ENCODE results near the gene FCGBP.

The FCGBP gene

DNA sequence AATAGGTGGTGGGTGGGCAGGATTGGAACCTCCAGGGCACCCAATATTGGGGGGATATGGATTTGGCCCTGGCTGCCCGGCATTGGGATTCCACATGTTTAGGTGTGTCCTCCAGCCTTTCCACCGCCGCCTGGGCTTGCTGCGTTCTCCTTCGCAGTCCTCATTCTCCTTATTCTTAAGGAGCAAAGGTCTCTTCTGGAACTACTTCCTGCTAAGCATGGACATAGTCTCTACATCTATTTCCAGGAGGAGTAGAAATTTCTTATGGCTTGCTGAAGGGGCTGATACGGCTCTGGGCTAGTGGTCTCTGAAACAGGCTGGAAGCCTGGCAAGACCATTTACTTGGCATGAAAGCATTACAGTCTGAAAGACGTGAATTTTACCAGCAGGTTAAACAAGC lies 9.2 kb upstream of the FCGBP start:
- DNase-seq: no peak

DNA sequence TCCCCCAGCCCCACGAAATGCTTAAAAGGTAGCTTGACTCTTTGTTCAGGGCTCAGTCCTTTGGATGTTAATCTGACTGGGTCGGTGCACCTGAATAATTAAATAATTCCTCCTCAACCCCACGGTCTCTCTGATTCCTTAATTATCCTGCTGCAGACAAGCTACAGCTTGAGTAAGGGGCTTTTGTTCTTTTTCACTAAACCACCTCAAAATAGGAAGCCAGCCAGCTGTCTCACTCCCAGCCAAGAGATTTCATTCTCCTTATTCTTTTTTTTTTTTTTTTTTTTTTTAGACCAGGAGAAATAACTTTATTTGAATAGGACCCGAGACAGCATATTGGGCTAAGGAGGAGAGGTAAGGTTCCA lies 7.9 kb upstream of the FCGBP start:
- no peak for DNase-seq

DNA sequence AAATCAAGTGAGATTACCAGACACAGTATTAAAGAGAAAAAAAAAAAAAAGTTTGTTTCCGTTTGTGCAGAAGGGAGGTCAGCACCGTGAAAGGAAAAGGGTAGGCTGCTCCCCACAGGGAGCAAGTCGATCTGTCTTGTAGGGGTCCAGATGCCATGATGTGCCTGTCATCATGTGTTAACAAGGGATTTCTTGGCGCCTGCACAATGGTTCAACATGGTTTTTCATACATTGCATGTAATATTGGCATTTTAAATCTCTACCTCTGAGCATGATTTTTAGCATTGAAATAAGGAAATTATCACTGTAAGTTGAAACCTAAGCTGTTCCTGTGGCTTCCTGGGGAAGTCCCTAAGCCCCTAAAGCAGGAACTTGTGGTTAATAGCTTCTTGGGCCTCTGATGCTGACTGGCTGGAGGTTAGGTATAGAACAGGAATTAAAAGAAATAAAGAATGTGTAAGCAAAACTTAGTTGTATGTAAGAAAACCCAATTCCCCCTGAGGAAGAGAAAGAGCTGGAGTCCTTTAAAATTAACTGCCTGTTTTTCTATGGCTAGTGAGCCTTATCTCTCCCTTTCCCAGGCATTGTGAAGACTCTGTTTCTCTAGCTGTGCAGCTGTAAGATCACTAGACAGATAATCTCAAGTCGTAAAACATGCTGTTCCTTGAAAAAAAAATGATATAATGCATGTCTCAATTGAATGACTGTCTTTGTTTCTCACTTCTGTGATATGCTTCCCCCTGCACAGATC lies 7.4 kb upstream of the FCGBP start:
- no peak for DNase-seq

DNA sequence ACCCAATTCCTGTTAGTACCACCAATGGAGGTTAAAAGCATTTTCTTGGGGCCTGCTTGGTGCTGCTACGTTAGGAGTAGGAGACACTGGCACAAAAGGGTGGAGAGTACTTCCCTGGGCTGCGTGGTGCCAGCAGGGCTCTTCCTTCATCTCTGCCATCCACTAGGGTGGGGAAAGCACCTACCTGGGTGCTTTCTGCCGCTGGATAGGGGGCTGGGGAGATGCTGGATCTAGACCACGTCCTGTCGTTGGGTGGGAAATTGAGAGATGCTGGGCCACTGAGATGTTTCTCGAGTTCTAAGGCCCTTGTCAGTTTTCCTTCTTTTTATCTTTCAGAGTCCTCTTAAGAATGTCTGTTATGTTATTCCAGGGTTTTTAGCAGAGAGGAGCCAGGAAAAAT lies 6.7 kb upstream of the FCGBP start:
- DNase-seq: no peak

DNA sequence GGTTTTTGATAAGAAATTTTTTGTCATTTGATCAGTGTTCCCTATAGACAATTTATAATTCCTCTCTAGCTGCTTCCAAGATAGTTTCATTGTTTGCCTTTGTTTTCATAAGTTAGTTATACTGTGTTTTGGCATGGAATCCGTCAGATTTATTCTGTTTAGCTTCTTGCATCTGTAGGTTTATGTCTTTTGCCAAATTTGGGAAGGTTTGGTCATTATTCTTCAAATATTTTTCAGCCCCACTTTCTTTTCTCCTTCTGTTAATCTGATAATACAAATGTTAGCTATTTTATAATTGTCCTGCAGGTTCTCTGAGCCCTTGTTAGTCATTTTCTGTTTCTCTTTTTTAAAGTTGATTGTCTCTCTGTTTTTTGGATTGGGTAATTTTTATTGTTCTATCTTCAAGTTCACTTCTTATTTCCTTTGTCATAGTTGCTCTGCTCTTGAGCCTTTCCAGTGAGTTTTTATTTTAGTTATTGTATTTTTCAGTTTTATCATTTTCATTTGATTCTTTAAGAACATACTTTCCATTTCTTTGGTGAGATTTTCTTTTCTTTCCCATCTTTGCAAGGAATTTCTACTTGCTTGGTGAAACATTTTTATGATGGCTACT lies 5.9 kb upstream of the FCGBP start:
- DNase-seq: no peak

DNA sequence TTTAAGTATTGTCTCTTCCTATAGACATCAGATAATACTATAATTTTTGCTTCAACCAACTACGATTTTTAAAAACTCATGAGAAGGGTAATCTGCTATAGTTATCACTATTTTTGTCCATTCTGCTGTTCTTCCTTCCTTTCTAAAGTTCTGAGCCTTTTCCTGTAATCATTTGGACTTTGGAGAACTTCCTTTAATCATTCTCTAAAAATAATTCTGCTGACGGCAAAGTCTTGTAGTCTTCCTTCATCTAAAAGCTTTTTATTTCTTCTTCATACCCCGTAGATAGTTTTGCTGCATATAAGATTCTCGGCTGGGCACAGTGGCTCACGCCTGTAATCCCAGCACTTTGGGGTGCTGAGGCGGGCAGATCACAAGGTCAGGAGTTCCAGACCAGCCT lies 5.1 kb upstream of the FCGBP start:
- no peak for DNase-seq

DNA sequence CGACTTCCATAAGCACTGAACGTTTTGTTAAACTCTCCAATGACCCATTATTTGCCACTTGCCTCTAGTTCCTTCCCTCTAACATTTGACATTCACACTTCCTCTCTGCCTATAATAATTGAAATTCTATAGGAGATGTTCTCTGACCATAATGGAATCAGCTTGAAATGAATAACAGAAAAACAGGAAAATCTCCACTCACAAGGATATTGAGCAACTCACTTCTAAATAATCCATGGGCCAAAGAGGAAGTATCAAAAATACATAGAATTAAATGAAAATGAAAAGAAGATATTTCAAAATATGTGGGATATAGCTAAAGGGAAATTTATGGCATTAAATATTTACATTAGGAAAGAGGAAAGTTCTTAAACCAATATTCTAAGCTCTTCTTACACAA lies 3.4 kb upstream of the FCGBP start:
- DNase-seq: no peak

DNA sequence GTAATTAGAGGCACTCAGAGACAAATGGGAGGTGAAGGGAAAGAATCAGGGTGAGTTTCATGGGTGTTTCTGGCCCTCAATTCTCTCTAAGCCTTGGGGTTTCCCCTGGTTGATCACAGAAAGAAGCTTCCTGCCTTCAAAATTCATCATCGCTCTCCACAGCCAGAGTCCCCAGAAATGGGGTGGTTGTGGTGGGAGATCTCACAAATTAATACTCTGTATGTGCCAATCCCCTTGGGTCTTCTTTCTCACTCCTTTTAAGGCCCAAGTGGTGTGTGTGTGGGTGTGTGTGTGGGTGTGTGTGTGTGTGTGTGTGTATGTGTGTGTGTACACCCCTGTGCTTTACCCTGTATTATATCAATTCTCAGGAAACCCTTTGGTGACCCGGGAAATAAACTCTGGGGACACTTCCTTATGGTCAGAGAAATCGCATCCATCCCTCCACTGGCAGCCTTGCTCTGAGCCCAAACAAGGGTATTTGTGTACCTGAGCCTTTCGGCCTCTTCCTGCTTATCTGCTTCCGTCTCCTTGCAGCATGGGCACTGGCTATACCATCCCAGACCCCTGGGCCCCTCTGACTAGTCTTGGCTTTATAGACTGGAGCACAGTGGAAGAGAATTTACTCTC lies 2.8 kb upstream of the FCGBP start:
- no peak for DNase-seq

DNA sequence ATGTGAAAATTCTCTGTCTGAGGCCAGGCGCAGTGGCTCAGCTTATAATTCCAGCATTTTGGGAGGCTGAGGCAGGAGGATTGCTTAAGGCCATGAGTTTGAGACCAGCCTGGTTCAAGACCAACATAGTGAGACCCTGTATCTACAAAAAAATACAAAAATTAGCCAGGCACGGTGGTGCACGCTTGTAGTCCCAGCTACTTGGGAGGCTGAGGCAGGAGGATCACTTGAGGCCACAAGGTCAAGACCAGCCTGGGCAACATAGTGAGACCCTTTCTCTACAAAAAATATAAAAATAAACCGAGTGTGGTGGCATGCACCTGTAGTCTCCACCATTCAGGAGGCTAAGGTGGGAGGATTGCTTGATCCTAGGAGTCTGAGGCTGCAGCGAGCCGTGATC lies 2.2 kb upstream of the FCGBP start:
- DNase-seq: no peak

DNA sequence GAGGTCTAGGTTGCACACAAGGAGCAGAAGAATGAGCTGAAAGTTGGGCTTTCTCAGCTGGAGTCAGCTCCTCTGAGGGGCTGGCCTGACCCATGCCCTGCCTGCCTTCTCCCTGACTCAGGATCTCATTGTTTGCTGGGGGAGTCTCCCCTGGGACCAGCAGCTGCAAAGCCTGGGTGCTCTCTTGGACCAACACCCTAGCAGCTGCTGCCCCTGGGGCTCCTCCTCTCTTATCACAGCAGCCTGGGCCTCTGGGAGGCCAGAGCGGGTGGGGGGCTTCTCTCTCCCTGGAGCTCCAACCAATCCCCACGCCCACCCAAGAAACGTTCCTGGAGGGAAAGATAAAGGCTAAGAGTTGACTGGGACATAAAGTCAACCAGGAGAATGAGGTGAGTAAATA lies 1.6 kb upstream of the FCGBP start:
- DNase-seq: no peak

DNA sequence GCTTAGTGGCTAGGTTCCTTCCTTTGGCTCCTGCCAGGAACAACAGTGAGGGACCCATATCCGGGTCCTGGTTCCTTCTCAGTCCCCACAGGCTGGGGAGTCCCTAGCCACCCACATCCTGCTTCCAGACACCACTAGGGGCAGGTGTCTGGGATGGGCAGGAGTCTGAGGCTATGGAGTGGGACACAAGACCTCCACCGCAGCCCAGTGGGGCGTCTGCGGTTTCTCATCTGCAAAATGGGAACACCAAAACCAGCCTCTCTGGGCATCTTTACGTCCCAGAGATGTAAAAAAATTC lies 879 bp upstream of the FCGBP start:
- no peak for DNase-seq

DNA sequence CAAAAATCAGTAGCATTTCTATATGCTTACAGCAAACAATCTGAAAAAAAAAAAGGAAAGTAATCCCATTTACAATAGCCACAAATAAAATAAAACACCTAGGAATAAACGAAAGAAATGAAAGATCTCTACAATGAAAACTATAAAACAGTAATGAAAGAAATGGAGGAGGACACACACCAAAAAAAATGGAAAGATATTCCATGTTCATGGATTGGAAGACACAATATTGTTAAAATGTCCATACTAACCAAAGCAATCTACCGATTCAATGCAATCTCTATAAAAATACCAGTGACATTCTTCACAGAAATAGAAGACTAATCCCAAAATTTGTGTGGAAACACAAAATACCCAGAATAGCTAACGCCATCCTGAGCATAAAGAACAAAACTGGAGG lies 4.7 kb downstream of the FCGBP start:
- DNase-seq: no peak

DNA sequence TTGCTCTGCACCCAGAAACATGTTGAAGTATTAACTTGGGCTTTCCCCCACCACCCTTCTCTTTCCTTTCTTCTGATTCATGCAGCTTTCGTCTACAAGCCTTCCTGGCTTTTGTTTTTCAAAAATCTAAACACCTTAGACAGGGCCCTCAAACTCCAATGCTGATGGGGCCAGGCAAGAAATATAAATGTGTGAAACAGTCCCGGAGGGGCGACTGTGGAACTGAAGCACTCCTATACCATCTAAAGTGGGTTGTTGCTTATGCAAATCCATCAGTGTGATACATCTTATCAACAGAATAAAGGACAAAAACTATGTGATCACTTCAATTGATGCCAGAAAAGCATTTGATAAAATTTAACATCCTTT lies 6.1 kb downstream of the FCGBP start:
- no peak for DNase-seq

DNA sequence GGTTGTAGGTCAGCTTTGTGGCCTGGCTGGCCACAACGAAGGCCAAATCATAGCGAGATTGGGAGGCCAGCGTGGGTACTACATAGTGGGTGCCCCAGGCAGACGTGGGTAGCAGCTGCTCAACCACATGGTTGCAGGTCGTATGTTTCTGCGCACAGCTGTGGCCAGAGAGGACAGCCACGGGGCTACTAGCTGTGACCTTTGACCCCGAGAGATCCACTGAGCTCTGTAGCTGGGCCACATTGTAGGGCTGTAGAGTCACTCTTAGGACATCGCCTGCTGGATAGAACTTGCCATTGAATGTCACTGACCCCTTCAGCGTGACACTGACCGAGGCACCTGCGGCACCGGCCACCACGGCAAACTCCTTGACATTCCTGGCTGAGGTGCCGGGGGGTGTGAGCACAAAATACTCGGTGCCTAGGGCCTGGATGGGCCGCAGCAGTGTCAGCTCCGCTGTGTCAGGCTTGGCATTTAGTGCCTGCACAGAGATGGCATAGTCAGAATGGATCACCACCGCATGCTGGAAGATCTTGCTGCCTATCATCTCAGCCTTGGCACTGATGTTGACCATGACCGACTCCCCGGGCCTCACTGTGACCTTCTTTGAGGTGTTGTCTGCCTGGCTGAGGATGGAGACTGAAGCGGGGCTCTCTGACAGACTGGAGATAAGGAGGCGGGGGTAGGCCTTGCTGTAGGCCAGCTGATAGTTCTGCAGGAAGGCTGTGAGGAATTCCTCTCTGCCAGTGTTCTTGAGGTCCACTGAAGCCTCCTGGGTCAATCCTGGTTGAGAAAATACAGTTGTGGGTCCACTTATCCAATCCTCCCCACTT lies 6.7 kb downstream of the FCGBP start:
- no peak for DNase-seq

DNA sequence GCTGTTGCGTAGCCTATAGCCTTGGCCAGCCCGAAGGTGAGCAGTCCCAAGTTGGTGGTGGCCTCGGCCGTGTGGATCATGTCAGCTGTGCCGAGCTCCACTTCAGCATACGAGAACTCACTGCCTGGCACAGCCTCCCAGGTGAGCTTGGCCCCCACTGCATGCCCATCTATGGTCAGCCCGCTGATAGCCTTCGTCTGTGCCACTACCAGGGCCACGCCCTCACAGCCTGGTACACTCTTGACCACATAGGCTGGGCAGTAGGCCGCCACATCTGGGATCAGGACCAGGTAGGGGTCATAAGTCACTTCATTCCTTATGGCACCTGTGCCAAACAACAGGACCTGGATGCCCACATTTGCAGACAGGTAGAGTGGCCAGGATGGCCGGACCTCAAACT lies 7.4 kb downstream of the FCGBP start:
- DNase-seq: no peak

DNA sequence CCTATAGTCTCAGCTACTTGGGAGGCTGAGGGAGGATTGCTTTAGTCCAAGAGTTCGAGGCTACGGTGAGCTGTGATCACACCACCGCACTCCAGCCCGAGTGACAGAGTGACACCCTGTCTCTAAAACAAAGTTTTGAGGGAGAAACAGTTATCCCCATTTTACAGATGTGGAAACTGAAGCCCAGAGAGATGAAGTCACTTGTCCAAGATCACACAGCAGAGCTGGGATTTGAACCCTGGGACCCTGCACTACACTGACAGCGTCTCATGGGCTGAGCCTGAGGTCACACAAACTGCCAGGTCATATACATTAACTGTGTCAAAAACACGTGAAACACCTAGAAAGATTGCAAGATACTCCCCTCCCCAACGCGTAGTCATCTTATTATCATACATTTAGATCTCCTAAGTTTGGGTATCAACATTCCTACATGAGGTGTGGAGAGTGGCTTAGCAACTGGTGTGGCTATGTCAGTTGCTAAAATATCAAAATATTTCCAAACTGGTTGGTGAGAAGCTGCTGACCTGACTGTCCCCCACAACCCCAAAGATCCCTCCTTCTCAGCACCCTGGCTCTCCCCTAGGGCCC lies 8.2 kb downstream of the FCGBP start:
- DNase-seq: no peak

DNA sequence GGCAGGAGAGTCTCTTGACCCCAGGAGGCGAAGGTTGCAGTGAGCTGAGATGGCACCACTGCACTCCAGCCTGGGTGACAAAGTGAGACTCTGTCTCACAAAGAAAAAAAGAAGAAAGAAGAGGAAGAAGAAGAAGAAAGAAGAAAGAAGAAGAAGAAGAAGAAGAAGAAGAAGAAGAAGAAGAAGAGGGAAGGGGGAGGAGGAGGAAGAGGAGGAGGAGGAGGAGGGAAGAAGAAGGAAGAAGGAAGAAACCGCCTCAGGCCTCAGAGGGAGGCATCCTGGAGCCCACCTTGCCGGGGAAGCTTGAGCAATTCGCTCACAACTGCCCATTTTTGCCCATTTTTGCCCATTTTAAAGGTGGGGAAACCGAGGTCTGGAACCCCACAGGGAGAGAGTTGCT lies 9.5 kb downstream of the FCGBP start:
- no peak for DNase-seq

DNA sequence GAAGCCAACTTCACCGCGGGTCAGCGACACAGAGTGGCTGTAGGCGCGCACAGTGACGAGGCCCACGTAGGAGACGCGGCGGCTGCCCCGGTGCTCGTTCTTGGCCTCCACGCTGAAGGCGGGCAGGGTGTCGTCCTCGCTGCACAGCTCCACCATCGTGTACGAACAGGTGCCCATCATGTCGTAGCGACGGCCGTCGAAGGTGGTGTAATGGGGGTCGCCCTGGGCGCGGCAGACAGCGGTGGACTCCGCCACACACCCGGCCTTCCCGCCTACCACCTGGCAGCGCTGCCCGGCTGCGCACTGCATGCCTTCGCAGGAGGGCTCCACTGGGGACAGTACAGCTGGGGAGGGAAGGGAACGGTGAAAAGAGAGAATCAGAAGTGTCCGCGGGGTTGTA lies 10.0 kb downstream of the FCGBP start:
- no peak for DNase-seq

DNA sequence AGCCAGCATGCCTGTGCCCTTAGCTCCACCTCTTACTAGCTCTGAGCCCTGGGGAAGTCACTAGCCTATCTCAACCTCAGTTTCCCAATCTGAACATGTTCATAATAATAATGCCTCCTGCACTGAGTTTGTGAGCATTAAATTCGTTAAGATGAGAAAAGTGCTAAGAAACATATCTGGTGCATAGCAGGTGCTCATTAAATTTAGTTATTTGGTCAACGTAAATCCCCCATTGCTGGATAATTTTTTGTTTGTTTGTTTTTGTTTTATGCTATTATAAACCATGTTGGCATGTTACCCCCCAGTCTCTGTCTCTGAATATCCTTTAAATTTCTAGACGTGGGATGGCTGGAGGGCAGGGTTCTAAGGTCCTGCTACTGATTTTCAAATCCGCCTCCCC lies 10.6 kb downstream of the FCGBP start:
- no peak for DNase-seq

DNA sequence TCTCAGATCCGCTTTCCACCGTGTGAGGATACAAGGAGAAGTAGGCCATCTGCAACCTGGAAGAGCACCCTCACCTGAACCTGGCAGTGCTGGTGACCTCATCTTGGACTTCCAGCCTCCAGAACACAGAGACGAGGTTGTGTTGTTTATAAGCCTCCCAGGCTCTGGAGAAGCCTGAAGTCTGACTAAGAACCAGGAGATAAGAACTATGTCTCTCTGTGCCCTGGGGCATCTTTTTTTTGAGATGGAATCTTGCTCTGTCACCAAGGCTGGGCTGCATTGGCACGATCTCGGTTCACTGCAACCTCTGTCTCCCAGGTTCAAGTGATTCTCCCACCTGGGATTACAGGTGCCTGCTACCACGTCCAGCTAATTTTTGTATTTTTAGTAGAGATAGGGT lies 14.5 kb downstream of the FCGBP start:
- no peak for DNase-seq

DNA sequence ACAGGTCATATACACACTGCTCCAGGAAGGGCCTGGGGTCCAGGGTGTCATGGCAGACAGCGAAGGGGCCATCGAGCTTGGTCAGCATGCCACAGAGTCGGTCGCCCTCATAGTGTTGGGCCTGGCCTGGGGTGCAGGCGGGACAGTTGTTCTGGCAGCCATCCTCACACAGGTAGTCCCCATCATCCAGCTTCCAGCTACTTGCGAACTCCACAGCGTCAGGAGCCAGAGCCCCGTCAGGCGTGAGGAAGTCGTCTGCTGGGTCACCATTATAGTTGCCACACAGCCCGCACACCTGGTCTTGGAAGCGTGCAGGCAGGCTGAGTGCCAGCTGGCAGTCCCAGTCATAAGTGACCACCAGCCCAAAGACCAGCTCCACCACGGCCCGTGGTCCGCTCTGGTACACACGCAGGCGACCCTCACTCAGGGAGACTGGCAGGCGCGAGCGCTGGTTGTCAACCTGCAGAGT lies 16.2 kb downstream of the FCGBP start:
- DNase-seq: no peak

DNA sequence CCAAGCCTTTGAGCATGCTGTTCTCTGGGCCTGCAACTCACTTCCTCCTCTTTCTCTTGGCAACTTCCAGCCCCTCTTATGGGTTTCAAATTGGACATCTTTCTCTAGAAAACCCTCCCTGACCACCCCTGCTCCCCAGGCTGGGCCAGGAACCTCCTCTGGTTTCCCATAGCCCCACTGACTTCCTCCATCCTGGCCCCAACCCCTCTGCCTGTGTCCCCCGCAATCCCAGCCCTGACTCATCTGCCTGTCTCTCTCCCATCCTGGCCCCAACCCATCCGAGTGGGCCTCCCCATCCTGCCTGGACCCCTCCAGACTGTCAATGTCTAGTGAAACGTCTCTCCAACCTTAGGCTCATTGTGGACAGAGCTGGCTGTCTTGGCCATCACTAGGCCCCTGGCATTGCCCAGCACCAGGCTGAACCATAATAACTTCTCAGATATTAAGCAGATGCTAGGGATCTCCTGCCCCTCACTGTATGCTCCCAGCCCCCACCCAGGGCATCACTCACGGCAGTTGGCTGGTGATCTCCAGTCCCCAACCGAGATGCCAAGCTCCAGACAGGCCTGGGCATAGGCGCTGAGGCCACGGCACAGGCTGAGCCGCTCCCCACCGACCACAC lies 16.8 kb downstream of the FCGBP start:
- no peak for DNase-seq

DNA sequence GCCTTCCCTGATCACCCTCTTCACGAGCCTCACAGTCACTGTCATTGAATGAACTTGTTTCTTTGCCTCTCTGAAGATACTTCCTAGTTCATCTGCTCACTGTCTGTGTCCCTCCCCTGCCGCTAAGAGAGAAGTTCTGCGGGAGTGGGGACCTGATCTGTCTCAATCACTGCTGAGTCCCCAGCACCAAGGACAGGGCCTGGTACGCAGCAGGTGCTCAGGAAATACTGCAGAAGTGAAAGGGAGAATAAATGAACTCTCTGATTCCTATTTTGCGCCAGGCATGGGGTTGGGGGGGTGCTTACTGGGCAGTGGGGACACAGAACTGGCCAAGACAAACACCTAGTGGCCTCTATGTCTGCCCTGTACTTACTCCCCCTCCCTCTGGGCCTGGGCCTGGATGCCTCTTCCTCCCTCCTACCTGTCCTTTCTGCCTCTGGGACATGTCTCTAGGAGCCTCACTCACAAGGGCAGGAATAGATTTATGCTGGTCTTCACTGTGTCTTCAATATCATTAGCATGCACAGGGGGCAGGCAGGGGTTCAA lies 17.5 kb downstream of the FCGBP start:
- no peak for DNase-seq
